NCI-H128 (cell line): ENCODE measurements around the gene LRRC32.

Experiments
- DNase-seq: peaks from one replicate; lab custom pipeline; 2025; ENCODE audit not compliant: unreplicated experiment; lab: John Stamatoyannopoulos, UW

The LRRC32 gene

DNA sequence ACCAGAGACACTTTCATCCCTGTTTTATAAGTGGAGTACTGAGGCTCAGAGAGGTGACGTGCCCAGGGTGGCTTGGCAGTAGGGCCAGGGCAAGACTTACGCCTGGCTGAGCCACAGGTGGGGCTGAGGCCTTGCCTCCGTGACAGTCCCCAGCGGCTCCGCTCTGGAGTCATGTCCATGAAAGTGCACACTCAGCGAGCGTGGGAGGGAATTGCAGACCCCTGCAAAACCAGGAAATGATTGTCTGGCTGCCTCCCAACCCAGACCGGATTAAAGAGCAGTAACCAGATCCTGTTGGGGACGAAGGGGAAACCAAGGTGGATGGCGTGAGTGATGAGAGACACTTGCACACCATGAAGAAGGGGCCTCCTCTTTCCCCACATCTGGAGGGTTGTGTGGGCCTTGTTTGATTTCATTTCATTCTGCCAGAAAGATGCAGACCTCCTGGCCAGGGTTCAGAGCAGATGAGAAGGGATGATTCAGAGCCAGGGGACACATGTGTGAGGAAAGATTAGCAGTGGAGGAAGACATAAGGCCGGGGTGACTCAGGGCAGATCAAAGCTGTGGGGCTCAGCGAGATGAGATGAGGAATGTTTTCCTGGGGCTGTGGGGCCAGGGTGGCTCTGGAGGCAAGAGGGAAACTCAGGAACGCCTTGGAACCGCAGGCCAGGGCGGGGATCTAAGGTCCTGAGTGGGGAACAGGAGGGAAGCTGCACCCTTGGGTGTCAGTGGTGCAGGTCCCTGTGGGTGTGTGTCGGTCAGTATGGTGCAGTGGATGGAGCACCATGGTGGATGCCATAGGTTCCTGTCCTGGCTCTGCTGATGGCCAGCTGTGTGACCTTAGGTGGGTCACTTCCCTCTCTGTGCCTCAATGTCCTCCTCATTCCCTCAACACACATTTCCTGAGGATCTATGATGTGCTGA, 29.9 kb upstream of the LRRC32 start:
- DNase-seq, result no peak

DNA sequence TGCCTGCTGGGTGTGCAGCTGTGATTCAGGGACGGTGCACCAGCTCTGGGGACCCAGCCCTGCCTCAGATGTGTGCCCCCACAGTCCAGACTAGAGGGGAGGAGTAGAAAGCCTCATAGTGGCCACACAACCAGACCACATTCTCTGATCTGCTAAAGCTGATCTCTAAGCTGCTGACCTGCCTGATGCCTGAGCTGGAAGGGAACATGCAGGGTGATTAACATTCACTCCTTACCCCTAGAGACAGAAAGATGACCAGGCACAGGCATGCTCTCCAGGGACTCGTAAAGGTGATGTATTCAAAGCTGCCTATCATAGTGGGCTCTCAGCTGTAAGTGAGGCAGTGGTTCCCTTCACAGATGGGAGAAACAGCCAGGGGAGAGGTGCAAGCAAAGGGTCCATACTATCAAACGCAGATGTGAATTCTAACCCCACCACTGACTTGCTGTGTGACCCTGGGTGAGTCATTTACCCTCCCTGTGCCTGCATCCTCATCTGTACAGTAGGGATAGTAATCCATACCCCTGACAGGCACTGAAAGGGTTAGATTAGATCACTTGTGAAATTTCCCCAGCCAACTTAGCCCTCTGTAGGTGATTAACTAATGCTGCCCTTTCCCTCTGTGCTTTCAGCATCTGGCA, 29.0 kb upstream of the LRRC32 start:
- DNase-seq, result no peak

DNA sequence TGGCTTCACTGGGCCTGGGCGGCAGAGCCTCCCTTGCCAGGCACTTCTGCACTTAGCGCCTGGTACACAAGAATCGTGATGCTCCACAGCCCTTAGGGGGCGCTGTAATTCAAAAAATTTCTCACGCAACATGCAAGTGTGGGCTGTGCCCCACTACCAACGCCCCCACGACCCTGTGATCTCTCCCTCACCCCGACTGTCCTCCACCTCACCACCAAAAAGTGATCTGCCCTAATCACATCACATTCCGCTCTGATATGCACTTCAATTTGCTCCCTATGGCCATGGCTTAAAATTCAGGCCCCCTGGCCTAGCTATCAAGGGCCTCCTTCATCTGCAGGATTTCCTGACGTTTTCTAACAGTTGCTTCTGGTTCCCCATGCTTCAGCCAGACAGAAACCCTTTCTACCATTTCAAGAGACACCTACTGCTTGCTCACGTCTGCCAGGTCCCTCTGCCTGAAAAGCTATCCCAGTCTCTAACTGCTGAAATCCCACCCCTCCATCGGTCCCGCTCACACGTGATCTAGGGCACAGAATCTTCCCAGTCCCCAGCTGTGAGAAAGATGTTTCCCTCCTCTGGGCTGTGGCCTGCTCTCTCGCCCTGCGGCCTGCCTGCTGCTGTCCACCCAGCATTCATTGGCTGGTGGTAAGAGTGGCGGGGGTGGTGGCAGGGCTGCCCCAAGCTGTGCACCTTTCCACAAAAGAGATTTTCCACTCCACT, 27.9 kb upstream of the LRRC32 start:
- no peak for DNase-seq

DNA sequence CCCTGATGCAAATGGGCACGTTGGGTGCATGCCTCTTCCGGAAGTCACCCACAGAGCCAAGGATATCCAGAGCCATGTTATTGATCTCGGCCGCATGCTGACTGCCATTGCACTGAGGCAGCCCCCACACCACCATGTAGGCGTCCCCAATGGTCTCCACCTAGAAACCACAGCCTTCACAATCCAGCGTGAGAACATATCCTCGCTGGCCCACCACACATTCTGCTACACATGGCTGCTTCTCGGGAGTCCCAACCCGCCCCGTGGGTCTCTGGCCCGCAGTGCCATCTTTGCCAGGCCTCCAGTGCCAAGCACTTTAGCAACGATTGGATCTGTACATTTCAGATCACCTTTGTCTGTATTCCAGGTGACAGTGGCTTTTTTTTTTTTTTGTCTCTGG, 26.2 kb upstream of the LRRC32 start:
- no peak for DNase-seq

DNA sequence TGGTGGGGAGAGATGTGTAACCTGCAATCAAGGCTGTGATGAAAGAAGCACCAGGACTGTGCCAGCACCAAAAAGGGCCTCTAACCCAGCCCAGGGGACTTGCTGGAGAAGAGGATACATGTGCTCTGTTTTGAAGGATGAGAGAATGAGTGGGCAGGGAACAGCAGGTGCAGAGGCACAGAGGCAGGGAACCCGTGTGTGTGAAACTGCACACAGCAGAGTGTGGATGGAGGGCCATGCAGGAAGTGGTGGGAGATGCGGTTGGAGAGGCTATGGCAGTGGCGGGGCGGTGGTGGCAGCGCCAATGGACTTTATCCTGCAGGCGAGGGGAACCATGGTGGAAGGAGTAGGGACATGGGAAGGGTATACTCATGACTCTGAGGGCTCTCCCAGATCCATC, 25.2 kb upstream of the LRRC32 start:
- DNase-seq, result no peak

DNA sequence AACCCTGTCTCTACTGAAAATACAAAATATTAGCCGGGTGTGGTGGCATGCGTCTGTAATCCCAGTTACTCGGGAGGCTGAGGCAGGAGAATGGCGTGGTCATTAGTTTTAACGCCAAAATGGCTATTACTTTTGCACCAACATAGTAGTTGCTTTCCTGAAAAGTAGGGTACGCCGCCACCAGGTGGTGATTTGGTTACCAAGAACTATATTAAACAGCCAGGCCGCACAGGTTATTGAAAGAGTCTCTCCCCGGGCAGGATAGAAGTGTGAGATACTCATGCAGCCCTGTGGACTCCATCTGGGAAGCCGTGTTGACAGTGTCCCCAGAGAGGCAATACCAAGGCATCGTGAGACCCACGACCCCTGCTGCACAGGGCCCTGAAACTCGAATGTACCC, 24.6 kb upstream of the LRRC32 start:
- no peak for DNase-seq

DNA sequence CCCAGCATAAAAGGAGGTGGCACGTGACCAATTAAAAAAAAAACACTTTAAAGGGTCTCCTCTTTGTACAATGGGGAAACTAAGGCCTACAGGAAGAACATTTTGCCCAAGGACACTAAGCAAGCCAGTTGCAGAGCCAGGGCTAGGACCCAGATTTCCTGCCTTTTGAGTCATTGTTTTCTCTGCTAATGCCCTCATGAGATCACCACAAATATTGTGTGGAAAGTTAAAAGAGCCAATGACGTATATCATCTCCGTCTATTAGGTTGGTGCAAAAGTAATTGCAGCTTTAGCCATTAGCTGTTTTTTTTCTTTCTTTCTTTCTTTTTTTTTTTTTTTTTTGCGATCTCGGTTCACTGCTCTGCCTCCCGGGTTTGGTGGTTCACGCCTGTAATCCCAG, 24.1 kb upstream of the LRRC32 start:
- DNase-seq, result no peak

DNA sequence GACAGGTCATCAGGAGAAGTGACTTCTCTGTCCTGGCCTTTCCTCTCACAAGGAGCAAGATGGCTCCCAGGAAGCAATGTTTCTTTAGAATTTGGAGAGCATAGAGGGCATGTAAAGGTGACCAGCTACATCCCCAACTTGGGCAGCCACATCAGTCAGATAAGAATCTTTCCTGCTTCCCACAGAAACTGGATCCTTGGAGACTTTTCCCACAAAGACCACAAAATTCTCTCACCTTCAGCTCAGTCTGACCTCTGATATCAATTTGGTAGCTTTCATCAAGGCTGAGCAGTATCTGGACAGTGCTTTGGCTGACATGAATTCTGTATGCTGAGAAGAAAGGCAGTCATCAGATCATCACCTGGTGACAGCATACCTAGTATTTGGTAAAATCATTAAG, 23.3 kb upstream of the LRRC32 start:
- no peak for DNase-seq

DNA sequence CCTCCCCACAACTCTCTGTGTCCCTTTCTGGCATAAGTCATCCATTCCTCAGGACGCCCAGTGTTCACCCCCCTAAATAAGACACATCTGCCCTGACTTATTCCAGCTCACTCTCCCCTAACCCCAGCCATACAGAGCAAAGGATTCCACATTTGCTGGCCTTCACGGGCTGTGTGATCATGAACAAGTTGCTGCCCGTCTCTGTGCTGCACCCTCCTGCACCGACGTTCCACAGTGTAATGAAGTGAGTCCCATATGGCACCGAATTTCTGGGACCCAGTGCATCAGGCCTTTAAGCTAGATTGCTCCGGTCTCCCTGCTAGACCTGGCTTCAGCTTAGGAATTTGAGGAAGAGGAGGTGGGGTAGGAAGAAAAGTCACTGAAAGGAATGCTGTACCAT, 22.4 kb upstream of the LRRC32 start:
- DNase-seq, result no peak

DNA sequence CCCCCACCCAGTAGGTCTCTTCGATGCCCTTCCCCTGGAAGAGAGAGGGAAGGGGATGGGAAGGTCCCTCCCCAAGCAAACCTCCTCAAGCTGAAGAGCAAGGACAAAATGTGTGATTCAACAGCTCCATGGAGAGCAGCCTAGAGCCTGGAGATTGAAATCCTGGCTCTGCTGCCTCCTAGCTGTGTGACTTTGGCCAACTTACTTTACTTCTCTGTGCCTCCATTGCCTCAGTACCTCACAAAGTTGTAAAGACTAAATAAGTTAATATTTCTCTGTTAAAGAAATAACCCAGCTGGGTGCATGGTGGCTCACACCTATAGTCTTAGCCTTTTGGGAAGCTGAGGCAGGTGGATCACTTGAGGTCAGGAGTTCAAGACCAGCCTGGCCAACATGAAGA, 21.1 kb upstream of the LRRC32 start:
- no peak for DNase-seq

DNA sequence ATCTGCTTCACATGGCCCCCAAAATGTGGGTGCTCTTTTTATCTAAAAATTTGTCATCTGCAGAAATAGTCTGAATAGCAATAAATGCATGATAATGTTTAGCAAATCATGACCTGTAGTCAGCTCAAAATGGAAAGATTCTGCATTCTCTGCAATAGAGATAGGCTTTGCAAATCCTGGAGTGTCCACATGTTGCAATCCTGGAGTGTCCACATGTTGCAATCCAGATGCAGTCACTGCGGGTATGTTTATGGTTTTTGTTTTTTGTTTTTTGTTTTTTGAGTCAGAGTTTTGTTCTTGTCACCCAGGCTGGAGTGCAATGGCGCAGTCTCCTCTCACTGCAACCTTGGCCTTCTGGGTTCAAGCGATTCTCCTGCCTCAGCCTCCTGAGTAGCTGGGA, 20.2 kb upstream of the LRRC32 start:
- no peak for DNase-seq

DNA sequence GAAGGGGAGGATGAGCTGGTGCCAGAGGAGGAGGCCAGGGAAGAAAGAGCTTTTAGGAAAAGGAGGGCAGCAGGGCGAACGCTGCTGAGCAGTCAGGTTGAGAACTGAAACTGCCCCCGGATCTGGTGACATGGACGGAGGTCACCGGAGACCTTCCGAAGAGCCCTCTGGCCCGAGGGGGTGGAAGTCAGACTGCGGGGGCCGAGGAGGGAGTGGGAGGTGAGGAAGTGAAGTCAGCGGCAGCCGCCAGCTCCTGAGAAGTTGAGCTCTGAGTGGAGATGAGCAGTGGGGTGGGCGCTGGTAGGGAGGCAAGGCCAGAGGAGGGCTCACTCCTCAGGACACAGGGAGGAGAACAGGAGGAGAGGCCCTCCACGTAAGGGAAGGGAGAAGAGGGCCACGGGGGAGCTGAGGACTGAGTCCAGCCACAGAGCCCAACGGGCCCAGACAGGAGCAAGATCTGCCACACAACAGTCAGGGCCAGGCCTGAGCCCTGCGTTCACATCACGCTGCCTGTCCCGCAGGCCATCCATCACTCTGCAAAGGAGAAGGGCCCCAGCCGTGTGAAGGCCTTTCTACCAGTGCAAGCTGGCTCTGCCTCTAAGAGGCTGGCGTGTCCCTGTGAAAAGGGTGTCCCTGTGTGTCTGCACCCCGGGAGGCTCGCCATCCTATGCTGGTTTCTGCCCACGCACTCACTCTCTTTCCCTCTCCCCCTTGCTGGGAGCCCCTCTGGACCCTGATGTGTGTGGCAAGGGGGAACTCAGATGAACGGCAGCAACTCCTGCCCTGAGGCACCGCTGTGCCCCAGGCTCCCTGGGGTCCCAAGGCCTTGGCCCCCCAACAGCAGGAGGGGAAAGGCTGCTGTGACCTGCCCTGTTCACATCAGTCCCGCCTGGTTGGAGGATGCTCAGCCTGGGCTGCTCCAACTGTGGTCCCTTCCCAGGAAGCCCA, 19.0 kb upstream of the LRRC32 start:
- no peak for DNase-seq

DNA sequence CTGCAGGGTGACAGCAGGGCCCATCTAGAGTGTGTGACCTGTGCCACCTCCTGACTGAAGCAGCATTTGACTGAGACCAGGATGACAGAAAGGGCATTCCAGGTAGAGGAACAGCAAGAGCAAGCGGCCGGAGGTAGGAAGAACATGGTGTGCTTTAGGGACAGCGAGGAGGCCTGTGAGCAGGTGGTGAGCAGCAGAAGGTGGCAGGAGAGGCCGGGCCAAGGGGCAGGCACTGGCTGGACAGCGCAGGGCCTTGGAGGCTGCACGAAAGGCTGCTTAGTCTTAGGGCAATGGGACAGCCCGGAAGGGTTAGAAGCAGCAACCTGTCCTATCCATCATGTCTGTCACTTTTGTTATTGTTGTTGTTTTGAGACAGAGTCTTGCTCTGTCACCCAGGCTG, 17.6 kb upstream of the LRRC32 start:
- no peak for DNase-seq

DNA sequence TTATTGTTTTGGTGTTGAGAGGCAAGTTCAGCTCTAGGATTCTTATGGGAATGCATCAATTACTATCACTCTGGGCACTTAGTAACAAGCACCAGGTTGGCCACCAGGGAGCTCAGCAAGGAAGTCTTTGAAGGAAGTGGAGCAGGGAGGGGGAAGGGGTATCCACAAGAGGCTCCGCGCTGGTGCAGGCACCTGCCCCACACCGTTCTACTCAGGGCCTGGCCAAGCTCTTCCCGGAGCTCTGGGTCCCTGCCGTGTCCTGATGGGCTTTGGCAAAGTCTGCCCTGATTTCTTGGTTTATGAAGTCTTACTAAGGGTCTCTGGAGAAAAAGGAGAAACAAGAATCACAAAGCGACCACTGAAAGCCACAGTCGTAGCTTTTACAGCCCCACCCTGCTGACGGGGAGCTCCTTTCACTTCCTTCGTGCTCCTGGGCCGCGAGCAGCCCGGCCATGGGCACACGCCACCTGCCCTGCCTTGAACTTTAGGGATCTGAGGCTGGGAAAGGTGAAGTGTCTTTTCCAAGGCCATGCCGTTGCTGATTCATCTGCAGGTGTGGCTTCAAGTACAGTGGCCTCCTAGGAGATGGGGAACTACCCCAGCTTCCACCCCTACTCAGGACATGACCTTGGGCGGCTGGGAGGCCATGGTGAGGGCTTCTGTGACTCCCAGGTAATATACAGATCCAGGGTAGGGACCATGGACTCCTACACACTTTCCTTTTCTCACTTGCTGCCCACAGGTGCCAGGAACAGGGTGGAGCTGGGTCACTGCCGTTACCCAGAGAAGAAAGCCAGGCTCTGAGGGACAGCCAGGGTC, 15.9 kb upstream of the LRRC32 start:
- DNase-seq, result no peak

DNA sequence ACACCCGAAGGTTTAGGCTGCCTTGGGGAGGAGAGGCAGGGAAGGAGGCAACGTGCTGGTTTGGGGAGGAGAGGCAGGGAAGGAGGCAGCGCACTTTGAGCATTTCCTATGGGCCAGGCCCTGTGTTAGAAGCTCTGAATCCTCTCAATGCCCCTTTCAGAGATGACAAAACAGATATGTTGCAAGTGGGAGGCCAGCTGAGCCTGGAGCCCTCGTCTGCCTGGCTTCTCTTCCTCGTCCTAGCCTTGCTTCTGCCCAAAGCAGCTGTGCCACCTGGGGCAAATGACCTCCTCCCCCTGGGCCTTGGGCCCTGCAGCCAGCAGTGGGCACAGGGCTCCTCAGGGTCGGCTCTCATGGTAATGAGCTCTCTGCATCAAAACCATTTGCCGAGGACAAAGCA, 15.3 kb upstream of the LRRC32 start:
- DNase-seq, result no peak

DNA sequence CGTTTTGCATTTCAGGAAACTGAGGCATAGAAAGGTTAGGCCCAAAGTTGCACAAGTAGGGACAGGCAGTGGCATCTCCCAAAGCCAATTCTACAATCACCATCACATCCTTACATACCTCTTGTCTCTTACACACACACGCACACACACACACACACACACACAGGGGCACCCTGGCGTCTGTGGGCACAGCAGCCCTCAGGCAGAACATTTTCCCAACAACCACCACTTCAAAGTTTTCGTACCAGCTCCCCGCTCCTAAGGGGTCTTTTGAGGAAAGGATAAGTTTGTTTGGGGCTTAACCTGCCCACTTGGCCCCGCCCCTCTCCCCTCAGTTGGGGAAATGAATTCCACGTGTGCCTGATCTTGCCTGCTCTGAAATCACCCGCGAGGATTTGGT, 14.7 kb upstream of the LRRC32 start:
- DNase-seq, result no peak

DNA sequence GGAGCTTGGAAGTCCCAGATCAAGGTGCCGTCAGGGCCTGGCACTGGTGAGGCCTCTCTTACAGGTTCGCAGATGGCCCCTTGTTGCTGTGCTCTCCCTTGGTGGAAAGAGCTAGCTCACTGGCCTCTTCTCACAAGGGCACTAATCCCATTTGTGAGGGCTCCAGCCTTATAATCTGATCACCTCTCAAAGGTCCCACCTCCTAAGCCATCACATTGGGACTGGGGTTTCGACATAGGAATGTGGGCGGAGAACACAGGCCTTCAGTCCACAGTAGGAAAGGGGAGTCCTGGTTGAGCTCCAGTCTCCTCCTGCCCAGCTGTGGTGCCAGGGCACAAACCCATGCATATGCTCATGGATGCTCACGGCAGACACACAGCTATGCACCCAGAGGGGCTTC, 14.0 kb upstream of the LRRC32 start:
- DNase-seq, result no peak

DNA sequence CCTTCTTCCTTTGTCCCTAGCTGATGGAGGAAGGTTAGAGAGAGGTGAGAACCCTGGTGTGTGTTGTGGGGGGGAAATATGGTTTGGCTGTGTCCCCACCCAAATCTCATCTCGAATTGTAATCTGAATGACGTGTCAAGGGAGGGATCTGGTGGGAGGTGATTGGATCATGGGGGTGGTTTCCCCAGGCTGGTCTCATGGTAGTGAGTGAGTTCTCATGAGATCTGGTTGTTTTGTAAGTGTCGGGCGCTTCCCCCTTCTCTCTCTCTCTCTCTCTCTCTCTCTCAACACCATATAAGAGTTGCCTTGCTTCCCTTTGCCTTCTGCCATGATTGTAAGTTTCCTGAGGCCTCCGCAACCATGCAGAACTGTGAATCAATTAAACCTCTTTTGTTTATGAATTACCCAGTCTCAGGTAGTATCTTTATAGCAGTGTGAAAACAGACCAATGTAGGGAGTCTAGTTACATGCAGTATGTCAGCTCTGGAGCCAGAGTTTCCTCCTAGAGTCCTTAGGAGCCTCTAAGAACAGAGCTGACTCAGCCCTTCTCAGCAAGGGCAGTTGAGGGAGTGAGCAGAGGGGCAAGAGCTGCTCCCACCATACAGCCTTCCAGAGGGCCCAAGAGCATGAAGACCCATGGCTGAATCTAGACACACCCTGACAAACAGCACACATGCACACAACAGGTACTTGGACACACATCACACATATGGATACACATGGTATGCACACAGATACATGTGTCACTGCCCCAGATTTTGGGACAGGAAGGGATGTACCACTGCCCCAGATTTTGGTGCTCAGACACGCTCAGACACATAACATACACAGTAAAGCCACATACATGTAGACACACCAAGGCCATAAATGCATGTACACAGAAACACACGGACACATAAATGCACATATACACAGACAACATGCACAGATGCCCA, 12.9 kb upstream of the LRRC32 start:
- no peak for DNase-seq

DNA sequence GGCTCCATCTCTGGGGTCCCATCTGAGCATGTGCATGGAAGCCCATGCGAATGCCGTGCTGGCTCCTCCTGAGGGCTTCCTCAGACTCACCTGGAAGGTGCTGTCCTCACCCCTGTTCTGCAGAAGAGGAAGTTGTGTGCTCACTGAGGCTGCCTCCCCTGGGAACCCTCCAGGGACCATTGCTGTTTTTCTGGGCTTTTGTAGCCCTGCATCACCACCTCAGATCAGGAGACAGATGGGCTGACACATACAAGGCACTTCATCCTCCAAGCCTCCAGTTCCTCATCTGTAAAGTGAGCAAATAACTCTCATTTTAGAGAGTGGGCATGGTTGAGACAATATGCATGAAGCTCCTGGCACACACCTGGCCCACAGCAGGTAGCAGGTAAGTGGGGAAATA, 12.1 kb upstream of the LRRC32 start:
- DNase-seq, result no peak
